Measurements from ENCODE around the gene MEOX2.

The MEOX2 gene

GRCh38 chr7:15680446-15680845 lies 6.0 kb downstream of the MEOX2 start:
- no peak for DNase-seq

GRCh38 chr7:15679306-15679705 lies 7.2 kb downstream of the MEOX2 start:
- DNase-seq = no peak

- no peak for DNase-seq
Measured at GRCh38 chr7:15678653-15679052, 7.8 kb downstream of the MEOX2 start.

GRCh38 chr7:15675379-15675778 lies 11.1 kb downstream of the MEOX2 start:
- no peak for DNase-seq

GRCh38 chr7:15674586-15674985 lies 11.9 kb downstream of the MEOX2 start:
- no peak for DNase-seq

- peak; percentile 75 for DNase-seq
Measured at GRCh38 chr7:15669443-15670090, 16.9 kb downstream of the MEOX2 start.

GRCh38 chr7:15667991-15668390 lies 18.5 kb downstream of the MEOX2 start:
- no peak for DNase-seq

GRCh38 chr7:15662451-15662850 lies 24.0 kb downstream of the MEOX2 start:
- no peak for DNase-seq

GRCh38 chr7:15658247-15658646 lies 28.2 kb downstream of the MEOX2 start:
- DNase-seq = no peak

- no peak for DNase-seq
Measured at GRCh38 chr7:15652776-15653290, 33.6 kb downstream of the MEOX2 start.

GRCh38 chr7:15651693-15652092 lies 34.8 kb downstream of the MEOX2 start:
- no peak for DNase-seq

GRCh38 chr7:15650787-15651186 lies 35.7 kb downstream of the MEOX2 start:
- no peak for DNase-seq

- no peak for DNase-seq
Measured at GRCh38 chr7:15648461-15648961, 38.0 kb downstream of the MEOX2 start.

GRCh38 chr7:15647309-15647708 lies 39.2 kb downstream of the MEOX2 start:
- no peak for DNase-seq

- DNase-seq = no peak
Measured at GRCh38 chr7:15643000-15643705, 43.3 kb downstream of the MEOX2 start.

GRCh38 chr7:15628876-15629275 lies 57.6 kb downstream of the MEOX2 start:
- DNase-seq = no peak

GRCh38 chr7:15626041-15626440 lies 60.4 kb downstream of the MEOX2 start:
- DNase-seq = no peak

GRCh38 chr7:15625466-15625865 lies 61.0 kb downstream of the MEOX2 start:
- DNase-seq = no peak

- no peak for DNase-seq
Measured at GRCh38 chr7:15621468-15621867, 65.0 kb downstream of the MEOX2 start.

GRCh38 chr7:15620491-15621185 lies 65.8 kb downstream of the MEOX2 start:
- no peak for DNase-seq

- DNase-seq = no peak
Measured at GRCh38 chr7:15618275-15618674, 68.2 kb downstream of the MEOX2 start.

GRCh38 chr7:15612205-15612604 lies 74.3 kb downstream of the MEOX2 start:
- DNase-seq = no peak

GRCh38 chr7:15610503-15610902 lies 76.0 kb downstream of the MEOX2 start:
- no peak for DNase-seq

- DNase-seq = no peak
Measured at GRCh38 chr7:15609287-15609686, 77.2 kb downstream of the MEOX2 start.
